ENCODE results near the gene EIF2B2.
A peak's percentile ranks its signal among the peaks of the same experiment; 100 is the strongest.

EIF2B2 gene

DNA sequence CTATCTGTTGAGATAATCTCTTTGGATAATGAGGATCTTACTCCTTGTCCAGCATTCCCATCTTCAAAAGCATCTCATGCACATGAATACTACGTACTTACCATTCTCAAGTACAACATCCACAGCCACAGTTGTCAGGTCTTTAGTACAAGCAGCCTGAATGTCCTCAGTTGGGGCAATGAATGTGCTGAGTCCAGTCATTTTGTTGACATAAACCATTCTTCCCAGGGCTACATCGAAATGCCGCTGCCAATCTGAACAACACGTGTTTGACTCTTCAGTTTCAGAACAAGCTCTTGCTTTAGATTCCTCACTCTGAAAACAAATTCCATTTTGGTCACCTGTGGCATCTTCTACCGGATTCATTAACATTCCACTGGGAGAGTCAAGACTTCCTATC lies 43.6 kb downstream of the EIF2B2 start:
- no peak for DNase-seq

DNA sequence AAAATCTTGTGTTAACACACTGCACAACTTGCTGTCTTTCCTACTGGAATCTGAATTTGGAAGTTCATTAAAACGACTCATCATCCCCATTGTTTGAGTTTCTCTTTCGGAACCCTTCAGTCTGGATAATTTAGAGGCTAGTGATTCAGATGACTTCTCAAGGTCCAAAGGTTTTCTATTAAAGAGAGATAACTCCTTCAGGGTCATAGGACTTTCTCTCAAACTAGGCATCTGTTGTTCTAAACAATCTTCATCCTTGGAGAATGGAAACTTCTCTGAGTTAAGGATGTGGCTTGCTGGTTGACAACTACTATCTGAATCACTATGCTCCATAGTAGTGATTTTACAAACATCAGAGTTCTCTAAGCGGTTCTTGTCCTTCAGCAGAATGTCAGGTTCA lies 44.2 kb downstream of the EIF2B2 start:
- no peak for DNase-seq

DNA sequence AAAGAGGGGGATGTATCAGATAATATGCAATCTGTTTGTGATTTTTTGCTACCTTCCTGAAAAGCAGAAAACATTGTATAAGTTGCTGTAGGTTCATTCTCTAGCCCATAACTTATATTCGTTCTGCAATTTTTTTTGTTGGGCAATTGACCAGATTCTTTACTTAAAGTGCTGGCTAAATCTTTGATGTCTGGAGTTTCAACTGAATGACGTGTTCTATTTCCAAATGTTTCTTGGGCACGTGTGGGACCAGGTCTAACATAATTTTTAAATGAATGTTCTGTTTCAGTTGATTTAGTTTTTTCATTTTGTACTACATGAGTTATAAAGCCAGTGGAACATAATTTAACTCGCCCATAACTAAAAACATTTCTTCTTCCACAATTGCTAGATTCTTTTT lies 44.8 kb downstream of the EIF2B2 start:
- DNase-seq: no peak

DNA sequence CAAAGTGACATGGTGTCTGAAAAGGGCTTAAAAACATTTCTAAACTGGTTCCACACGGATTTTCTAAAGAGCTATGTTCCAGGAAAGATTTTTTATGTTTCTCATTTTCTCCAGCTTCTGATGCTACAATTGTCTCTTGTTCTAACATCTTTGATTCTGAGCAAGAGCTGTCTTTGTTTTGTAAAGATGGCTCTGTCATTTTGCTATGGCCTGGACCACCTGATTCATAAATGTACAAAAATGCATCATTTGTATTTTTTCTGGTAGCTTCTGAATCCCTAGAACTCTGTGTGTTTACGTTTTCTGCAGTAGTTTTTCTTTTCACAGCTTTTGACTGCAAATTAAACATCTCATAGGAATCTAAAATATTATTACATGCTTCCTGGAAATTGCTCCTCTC lies 45.4 kb downstream of the EIF2B2 start:
- no peak for DNase-seq

DNA sequence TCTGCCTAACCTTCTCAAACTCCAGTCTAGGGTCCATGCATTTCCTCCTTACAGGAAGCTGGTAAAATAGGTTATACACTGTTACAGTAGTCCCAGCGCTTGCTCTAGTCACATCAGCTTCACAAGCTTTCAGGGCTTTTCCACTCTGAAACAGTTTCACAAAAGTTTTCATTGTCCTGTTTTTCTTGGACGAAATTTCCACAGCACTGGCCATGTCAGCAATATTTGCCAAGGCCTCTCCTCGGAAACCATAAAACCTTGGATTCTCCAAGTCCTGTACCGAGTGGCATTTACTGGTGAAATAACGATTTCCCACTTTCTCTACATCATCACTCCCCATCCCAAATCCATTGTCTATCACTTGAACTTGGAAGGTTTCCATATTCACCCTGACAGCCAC lies 46.4 kb downstream of the EIF2B2 start:
- DNase-seq: no peak

DNA sequence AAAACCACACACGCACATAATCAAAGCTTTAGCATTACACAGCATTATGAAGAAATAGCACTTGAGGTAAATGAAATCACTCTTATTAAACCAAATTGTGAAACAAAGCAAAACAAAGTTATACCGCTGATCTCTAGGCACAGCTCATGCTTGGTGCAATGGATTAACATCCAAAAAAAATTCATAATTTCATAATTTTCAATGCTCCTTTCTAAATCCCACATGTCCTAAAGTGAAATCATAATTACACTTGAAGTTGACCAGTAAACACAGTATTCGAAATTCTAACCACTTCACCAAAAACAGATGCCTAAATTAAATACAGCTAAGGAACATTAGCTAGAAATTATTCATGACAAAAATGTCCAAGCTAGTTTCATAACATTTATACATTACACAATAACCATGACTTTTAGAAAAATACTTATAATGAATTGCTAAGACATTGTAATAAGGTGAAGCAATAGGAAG lies 47.0 kb downstream of the EIF2B2 start:
- no peak for DNase-seq

DNA sequence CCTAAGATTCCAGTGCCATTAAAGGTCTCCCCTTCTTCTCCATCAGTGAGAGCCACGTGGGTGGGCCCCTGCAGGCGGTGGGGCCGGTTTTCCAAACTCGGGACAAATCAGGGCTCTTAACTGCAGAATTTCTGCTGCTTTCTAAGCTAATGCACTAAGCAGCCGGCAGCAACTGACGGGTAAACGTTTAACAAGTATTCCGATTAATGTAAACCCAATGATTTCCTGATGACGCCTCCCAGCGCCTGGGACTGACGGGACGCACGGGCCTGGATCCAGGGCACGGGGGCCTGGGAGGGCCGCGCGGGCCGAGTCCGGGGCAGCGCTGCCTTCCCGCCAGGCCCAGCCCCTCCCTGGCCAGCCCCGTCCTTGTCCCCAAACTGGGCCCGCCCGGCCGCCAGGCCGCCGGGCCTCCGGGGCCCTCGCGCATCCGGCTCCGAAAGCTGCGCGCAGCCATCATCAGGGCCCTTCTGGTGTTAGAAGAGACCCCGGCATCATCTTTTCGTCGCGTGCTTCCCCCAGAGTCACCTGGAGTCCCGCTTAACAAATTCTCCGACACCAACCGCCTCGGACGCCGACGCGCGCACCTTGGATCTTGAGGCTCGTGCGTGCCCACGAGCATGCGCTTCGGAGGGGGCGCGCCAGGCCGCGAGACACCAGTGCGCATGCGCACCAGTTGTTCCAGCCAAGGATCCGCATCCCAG lies 48.3 kb downstream of the EIF2B2 start, which contains the start of gene MLH3:
Gene MLH3, minus strand, starts transcription at position 616 of the 704 bp plus-strand sequence. CDS start 1,812 bp downstream, outside the sequence.
- DNase-seq: peak; percentile 63

DNA sequence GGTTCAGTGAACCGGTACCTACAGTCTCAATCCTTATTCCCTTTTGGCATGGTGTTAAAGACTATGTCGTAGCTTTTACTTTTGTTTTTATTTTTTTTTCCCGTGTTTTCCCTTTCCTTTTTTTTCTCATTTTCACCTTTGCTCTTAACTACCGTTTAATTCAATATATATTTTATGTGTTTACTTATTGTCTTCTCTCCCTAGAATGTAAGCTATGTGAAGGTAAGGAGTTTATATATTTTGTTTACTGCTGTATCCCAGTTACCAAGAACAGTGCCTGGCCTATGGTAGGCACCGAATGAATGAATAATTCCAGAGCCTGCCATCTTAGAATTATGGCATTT lies 48.8 kb downstream of the EIF2B2 start:
- DNase-seq: no peak

DNA sequence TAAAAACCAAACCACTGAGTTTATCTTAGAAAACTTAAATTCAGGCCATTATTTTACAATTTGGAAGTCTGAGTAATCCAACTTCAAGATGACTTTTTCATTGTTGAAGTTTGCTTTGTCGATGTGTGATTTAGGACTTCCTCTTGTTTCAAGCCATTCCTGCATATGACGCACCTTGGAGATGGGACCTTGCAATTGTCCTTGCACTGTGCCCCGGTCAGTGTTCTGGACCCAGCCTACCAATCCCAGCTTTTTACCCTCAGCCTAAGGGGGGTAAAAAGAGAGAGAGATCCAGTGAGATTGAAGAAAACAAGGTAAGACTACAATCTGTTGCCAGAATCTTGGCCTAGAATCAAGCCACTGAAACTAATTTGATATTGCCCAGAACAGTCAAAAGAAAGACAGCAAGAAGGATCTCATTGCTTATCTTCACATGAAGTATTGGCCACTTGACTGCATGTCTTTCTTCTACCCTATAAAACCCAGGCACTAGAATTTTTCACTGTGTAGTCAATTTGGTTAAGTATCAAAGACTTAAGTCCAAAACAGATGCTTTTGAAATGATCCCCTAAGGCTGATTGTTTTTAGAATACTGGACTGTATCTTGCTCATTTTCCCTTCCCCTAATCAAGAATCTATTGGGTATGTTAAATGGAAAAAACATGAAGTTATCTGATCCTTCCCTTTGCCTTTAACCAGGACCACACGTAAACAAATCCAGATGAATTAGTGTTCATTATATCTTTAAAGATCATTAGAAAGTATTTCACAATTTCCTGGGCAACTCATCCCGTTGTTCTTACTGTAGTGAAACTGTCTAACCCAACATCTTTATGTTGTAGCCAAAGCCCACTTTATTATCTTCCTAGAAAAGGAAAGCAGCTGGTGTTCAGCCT lies 50.9 kb downstream of the EIF2B2 start:
- no peak for DNase-seq

DNA sequence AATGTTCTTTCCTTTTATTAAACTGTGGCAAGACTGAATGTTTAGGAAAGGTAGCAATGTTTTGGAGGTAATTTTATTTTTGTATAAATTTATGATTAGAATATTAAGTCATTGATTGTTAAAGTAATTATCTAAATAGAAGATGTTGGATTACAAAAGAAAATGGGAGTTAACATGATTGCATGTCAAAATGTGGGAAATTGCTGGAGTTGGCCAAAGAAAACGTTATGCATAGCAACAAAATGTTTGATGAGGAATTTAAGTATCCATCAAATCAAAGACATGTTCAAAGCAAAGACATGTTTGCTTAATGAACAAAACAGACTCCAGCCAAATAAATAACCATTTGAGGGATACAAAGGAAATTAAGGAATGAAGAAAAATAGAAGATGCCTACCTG lies 51.7 kb downstream of the EIF2B2 start:
- no peak for DNase-seq

DNA sequence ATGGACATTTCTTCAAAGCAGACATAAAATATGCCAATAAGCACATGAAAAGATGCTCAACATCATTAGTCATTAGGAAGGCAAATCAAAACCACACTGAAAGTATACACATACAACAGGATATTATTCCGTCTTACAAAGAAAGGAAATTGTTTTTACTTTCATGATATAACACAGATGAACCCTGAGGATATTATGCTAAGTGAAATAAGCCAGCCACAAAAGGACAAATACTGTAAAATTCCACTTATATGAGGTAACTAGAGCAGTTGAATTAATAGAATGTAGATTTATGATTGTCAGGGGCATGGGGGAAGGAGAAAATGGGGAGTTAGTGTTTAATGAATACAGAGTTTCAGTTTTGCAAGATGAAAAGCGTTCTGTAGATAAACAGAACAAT lies 56.9 kb downstream of the EIF2B2 start:
- DNase-seq: no peak

DNA sequence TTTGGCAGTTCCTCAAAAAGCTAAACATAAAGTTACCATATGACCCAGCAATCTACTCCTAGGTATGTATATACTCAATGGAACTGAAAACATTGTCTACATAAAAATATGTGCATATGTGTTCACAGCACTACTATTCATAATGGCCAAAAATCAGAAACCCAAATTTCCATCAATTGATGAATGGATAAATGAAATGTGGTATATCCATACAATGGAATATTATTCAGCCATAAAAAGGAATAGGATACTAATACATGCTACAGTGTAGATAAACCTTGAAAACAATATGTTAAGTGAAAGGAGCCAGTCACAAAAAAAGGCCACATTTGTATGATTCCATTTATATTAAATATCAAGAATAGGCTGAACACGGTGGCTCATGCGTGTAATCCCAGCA lies 57.7 kb downstream of the EIF2B2 start:
- no peak for DNase-seq

Measured in CD4-positive, alpha-beta T cell treated with Interleukin-4 for 4 hours (primary cell).